HG03565 (cell line): ENCODE measurements around the gene CLCF1.
A peak's percentile ranks its signal among the peaks of the same experiment; 100 is the strongest.
"Not testable (repeated sequence)": the region's sequence is repeated elsewhere in the genome, so short reads cannot be mapped to it uniquely, and the experiment has no call there.

Experiments used
- ATAC-seq: cut with Tn5 transposase; IDR thresholded peaks from one replicate; pipeline ENCODE4 v1.9.1; 2021; ENCODE audit warnings: mild to moderate bottlenecking, moderate library complexity; ENCODE audit not compliant: unreplicated experiment

Gene CLCF1

GRCh38 chr11:67409261-67409666 lies 35.9 kb upstream of the CLCF1 start:
- no peak for ATAC-seq

- ATAC-seq: no peak
Measured at GRCh38 chr11:67408437-67409200, 35.2 kb upstream of the CLCF1 start.

GRCh38 chr11:67407688-67408163 lies 34.3 kb upstream of the CLCF1 start:
- ATAC-seq: no peak

- ATAC-seq: no peak
Measured at GRCh38 chr11:67406969-67407687, 33.7 kb upstream of the CLCF1 start.

- ATAC-seq: no peak
Measured at GRCh38 chr11:67406420-67406968, 33.1 kb upstream of the CLCF1 start.

- ATAC-seq: no peak
Measured at GRCh38 chr11:67405688-67406339, 32.4 kb upstream of the CLCF1 start.

- no peak for ATAC-seq
Measured at GRCh38 chr11:67405196-67405567, 31.8 kb upstream of the CLCF1 start.

GRCh38 chr11:67404515-67405195 lies 31.3 kb upstream of the CLCF1 start:
- no peak for ATAC-seq

GRCh38 chr11:67403085-67403484 lies 29.7 kb upstream of the CLCF1 start:
- ATAC-seq: not testable (repeated sequence)

GRCh38 chr11:67402192-67402839 lies 28.9 kb upstream of the CLCF1 start:
- not testable (repeated sequence) for ATAC-seq

GRCh38 chr11:67401495-67402191 lies 28.2 kb upstream of the CLCF1 start, which contains the start of gene PPP1CA:
PPP1CA (minus strand) TSS chr11:67401858; CDS start chr11:67401782, 76 bp downstream.
- ATAC-seq: peak; percentile 48

GRCh38 chr11:67400942-67401494 lies 27.6 kb upstream of the CLCF1 start:
- ATAC-seq: peak; percentile 15

GRCh38 chr11:67400251-67400941 lies 27.0 kb upstream of the CLCF1 start:
- no peak for ATAC-seq

- ATAC-seq: no peak
Measured at GRCh38 chr11:67398661-67399563, 25.5 kb upstream of the CLCF1 start.

GRCh38 chr11:67397986-67398660 lies 24.7 kb upstream of the CLCF1 start:
- no peak for ATAC-seq

GRCh38 chr11:67397536-67397935 lies 24.1 kb upstream of the CLCF1 start:
- no peak for ATAC-seq
